GM12873 (cell line): ENCODE data around the gene CDR2L.

ENCODE experiments used
- TF ChIP-seq, protein P1 (sequence below): IDR thresholded peaks from 2 replicates; pipeline ENCODE4 v1.5.1; 2012; ENCODE audit warnings: low read depth, mild to moderate bottlenecking, moderate library complexity, low read length, control low read depth; ENCODE audit not compliant: insufficient read depth; ENCODE audit errors: missing control alignments

Gene CDR2L

DNA sequence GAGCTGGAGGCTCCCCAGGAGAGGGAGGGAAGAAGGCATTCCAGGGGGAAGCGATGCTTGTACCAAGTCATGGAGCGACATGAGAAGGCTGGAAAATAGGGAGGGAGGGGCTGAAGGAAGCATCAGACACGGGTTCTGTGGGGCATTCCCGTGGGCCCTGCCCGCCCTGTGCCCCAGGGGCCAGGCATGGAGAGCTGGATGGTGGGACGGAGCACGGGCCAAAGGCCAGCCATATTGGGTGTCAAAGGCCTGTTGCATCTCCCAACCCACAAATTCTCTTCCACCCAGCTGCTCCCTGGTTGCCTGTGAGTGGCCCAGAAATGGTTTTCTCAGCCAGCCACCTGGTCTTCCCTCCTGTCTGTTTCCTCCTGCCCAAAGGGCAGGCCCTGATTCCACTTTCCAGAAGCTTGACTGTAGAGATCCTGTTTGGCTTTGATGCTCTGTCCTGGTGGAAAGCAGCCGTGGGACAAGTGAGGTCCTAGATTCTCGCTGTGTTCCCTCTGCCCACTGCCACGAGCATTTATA is 3.2 kb downstream of the CDR2L start:
- TF ChIP-seq, protein P1, sequence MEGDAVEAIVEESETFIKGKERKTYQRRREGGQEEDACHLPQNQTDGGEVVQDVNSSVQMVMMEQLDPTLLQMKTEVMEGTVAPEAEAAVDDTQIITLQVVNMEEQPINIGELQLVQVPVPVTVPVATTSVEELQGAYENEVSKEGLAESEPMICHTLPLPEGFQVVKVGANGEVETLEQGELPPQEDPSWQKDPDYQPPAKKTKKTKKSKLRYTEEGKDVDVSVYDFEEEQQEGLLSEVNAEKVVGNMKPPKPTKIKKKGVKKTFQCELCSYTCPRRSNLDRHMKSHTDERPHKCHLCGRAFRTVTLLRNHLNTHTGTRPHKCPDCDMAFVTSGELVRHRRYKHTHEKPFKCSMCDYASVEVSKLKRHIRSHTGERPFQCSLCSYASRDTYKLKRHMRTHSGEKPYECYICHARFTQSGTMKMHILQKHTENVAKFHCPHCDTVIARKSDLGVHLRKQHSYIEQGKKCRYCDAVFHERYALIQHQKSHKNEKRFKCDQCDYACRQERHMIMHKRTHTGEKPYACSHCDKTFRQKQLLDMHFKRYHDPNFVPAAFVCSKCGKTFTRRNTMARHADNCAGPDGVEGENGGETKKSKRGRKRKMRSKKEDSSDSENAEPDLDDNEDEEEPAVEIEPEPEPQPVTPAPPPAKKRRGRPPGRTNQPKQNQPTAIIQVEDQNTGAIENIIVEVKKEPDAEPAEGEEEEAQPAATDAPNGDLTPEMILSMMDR = no peak

DNA sequence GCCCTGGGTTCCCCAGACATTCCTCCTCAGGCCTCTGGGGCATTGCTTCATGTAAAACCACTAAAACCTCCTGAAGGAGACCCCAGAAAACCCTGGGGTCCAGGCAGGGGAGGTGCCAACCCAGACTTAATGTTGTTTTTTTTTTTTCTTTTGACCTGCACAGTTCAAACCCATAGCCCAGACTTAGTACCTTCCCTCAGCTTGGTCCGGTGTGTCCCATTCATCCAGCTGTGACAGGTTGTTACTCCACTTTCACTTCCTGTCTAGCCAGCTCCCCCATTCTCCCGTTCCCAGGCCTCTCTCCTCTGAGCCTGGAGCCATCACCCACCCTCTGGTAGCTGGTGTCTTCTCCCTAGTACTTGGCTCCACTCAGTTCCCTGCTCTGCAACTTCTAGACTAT is 4.8 kb downstream of the CDR2L start:
- TF ChIP-seq, protein P1 = no peak

DNA sequence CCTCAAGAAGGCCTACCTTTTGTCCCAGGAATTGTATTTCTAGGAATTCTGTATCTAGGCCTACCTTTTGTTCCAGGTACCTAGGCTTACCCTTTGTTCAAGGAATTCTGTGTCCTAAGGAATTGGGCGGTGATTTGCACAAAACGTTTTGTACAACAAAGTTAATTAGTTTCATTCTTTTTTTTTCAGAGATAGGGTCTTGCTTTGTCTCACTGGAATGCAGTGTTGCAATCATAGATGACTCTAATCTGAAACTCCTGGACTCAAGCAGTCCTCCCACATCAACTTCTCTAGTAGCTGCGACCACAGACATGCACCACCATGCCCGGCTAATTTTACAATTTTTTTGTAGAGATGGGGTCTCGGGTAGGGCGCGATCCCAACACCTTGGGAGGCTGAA is 7.0 kb downstream of the CDR2L start:
- TF ChIP-seq, protein P1 = no peak

DNA sequence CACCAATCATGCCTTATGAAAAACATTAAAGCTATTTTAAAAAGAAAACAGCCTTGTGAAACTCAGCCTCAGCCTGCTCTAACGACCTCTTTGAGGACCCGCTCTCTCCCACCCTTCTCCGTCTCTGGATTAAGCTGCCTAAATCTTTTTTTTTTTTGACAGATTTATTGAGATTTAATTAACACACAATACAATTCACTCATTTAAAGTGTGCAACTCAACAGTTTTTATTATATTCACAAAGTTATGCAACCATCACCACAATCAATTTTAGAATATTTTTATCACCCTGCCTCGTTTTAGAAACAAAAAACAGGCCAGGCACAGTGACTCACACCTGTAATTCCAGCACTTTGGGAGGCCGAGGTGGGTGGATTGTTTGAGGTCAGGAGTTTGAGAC is 8.4 kb downstream of the CDR2L start:
- TF ChIP-seq, protein P1 = no peak

DNA sequence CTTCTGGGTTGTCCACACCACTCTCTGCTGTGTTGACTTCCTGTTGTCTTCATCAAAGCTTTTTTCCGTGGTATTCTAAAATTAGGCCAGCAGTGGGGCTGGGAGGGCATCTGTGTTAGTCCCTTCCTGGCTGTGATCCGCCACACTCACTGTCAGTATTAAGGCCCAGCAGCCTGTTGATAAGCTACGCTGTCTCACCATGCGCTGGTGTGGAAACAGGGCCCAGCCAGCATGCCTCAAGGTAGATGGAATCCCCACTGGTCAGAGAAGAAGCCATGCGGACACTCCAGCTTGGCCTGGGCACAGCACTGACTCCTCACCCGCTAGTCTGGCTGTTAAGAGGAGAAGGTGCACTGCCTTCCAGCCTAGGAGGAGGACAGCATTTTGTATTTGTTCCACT is 11.4 kb downstream of the CDR2L start:
- TF ChIP-seq, protein P1 = no peak

DNA sequence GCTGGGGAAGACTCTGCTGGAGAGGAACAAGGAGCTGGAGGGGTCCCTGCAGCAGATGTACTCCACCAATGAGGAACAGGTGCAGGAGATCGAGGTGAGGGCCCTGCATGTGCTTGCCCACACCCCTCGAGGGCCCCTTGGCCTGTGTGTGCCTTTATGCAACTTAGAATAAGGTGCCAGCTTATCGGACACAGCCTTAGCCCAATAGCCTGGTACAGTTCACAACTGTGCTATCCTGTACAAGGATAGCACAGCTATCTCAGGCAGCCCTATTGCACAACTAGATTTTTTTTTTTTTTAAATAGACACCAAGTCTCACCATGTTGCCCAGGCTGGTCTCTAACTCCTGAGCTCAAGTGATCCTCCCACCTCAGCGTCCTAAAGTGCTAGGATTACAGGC is 12.1 kb downstream of the CDR2L start:
- TF ChIP-seq, protein P1 = no peak

DNA sequence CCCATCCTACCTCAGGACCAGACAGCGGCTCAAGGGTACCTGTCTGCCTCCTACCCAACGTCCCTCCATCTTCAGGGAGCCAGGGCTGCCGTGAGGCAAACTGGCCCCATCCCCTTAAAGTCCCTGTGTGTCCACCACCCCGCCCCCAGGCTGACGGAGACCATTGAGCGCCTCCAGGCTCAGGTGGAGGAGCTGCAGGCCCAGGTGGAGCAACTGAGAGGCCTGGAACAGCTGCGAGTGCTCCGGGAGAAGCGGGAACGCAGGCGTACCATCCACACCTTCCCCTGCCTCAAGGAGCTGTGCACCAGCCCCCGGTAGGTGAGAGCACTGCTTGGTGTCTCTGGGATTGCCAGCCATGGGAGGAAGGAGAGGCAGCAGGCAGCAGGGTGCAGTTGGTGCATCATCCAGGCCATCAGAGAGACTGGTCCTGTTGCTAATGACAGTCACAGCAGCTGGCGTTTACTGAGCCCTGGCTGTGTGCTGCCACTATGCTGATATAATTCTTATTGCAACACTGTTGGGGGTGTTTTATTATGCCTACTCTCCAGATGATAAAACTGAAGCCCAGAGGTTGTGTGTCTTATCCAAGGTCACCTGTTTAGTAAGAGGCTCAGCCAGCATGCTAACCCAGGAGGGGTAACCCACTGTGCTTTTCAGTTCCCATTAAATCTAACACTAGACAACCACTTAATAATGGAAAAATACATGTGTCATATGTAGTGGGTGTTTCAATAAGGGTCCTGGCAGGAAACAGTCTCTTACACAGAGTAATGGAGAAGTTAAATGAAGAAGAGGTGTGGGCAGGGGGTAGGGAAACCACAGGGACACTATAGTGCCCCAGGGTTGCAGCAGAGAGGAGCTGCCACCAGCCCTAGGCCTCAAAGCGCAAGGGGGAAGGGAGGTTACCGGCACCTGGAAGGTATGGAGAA is 14.7 kb downstream of the CDR2L start:
- TF ChIP-seq, protein P1 = no peak
